Uterus (tissue), 2 donors: Measurements from ENCODE around the gene MUC5AC.

Experiments
- CTCF ChIP-seq, 4 experiments: fragments of 200-600 bp in 2 of 4; fragments of 450-650 bp in 2 of 4; sonication (generic) in 2 of 4; IDR thresholded peaks; one replicate each; pipeline ENCODE4 v1.5.1; 2016 to 2019; ENCODE audit warnings: antibody characterized with exemption in 4 of 4, mild to moderate bottlenecking in 2 of 4, moderate library complexity in 1 of 4
- POLR2A ChIP-seq, 2 donors: fragments of 450-650 bp; IDR thresholded peaks; one replicate each; pipeline ENCODE4 v1.6.1; 2016; ENCODE audit warnings: antibody characterized with exemption in 2 of 2, mild to moderate bottlenecking in 1 of 2, moderate library complexity in 1 of 2

GRCh38 chr11:1108246-1108900, 49.4 kb upstream of the MUC5AC start:
- TF ChIP-seq CTCF (IDR thresholded peaks at IDR 0.05) (no peak), POLR2A (IDR thresholded peaks at IDR 0.05) (no peak)
